Adipose tissue (tissue), 3 donors: ENCODE data around the gene TRIM7. TPM values are rescaled to one million over a fixed set of nuclear protein-coding genes. Genes with fewer than 3 reads are reported as not detected.
A peak's percentile ranks its signal among the peaks of the same experiment; 100 is the strongest.

Experiments
- H3K27ac ChIP-seq: one replicate; pipeline ENCODE4 v1.5.1; 2013; ENCODE audit warnings: low read depth, low read length
- WGBS, 3 donors: extraction: QIAGEN DNeasy Blood & Tissue Kit; methylation state at CpG; one replicate each; pipeline ENCODE4 v1.1.7; 2013; 5-methylcytosine and 5-hydroxymethylcytosine counted together
- polyA plus RNA-seq, 3 donors: library from polyadenylated mRNA; stranded (reverse); fragments of 200-250 nt; gene quantifications; one replicate each; pipeline ENCODE4 v1.2.3, GENCODE V29; 2013
- donor health status: healthy with polysubstance abuse.
- donor health status: Bipolar disorder and iron deficiency.
- donor health status: healthy.

Gene TRIM7
- polyA plus RNA-seq, 3 donors = 1.1 to 8.9 (median 3.3) TPM

GRCh38 chr5:181234455-181235306, 29.7 kb upstream of the TRIM7 start:
- WGBS, 3 donors = 87 to 92% (median 88%) methylated on average over 20 to 22 of the region's 22 CpGs
- H3K27ac ChIP-seq = no peak overlapping the region

GRCh38 chr5:181233801-181234454, 28.9 kb upstream of the TRIM7 start:
- H3K27ac ChIP-seq = no peak overlapping the region
- WGBS, 3 donors = 89 to 90% (median 89%) methylated on average over 15 to 24 of the region's 24 CpGs

DNA sequence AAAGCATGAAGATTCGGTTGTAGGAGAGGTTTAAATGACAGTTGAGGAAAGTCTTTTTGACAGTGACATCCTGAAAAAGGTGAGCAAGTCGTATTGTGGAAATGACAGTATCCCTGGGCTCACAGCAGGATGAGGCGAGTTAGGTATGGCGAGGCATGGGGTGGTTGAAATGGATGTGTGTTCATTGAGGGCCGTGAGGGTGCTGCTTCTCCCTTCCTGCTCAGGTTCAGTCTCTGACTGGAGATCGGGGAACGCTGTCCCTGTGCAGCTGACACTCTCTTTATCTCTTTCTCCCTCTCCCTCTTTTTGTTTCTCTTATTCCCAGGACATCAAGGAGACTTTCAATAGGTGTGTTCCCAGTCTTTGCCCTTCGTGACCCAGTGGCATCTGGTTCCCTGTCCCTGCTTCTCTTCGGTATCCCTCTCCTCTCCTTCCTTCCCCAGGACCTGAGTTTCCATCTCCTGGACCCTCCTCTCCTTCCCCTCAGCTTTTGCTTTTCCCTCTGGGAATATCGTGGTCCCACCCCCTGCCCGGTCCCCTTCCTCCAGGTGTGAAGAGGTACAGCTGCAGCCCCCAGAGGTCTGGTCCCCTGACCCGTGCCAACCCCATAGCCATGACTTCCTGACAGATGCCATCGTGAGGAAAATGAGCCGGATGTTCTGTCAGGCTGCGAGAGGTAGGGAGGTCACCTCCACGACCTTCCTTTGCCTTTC, 28.2 kb upstream of the TRIM7 start:
- H3K27ac ChIP-seq = no peak overlapping the region
- 76 to 83% (median 77%) methylated on average over 16 of the region's 16 CpGs for WGBS, 3 donors

DNA sequence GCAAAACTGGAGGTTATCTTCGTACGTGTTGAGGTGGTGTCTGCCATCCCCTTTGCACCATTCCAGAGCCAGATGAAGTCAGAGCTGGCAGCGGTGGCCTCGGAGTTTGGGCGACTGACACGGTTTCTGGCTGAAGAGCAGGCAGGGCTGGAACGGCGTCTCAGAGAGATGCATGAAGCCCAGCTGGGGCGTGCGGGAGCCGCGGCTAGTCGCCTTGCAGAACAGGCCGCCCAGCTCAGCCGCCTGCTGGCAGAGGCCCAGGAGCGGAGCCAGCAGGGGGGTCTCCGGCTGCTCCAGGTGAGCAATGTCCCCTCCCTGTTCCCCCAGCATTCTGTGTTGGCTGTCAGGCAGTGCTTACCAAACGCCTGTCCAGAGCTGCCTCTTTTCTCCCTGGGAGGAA, 27.6 kb upstream of the TRIM7 start:
- no peak overlapping the region for H3K27ac ChIP-seq
- 79 to 89% (median 80%) methylated on average over 18 of the region's 18 CpGs for WGBS, 3 donors

GRCh38 chr5:181231432-181231831, 26.4 kb upstream of the TRIM7 start:
- 83 to 90% (median 87%) methylated on average over 5 to 7 of the region's 7 CpGs for WGBS, 3 donors
- H3K27ac ChIP-seq = no peak overlapping the region

- WGBS, 3 donors = 80 to 88% (median 83%) methylated on average over 6 of the region's 6 CpGs
- H3K27ac ChIP-seq = no peak overlapping the region
Measured at GRCh38 chr5:181230551-181230950, 25.6 kb upstream of the TRIM7 start.

GRCh38 chr5:181229996-181230395, 25.0 kb upstream of the TRIM7 start:
- H3K27ac ChIP-seq = no peak overlapping the region
- WGBS, 3 donors = 87 to 97% (median 95%) methylated on average over 12 to 13 of the region's 13 CpGs

DNA sequence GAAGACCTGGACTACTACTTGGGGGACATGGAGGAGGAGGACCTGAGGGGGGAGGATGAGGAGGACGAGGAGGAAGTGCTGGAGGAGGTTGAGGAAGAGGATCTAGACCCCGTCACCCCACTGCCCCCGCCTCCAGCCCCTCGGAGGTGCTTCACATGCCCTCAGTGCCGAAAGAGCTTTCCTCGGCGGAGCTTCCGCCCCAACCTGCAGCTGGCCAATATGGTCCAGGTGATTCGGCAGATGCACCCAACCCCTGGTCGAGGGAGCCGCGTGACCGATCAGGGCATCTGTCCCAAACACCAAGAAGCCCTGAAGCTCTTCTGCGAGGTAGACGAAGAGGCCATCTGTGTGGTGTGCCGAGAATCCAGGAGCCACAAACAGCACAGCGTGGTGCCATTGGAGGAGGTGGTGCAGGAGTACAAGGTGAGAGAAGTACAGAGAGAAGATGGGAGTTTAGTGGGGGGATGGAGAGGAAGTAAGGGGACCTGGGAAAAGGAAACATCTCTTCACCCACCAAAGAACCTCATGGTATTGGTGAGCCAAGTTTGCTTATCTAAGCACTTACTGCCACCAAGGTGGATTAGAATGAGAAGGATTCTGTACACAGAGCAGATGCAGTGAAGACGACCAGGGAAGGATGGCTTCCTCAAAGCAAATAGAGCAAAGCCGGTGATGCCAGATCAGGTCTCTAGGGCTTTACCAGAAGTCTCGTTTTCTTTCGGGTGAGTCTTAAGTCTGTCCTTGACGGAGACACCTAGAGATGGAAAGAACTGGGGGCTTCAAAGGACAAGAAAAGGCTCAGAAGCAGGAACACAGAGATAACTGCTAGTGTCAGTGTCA, 19.6 kb upstream of the TRIM7 start:
- 62 to 69% (median 63%) methylated on average over 22 of the region's 22 CpGs for WGBS, 3 donors
- no peak overlapping the region for H3K27ac ChIP-seq

DNA sequence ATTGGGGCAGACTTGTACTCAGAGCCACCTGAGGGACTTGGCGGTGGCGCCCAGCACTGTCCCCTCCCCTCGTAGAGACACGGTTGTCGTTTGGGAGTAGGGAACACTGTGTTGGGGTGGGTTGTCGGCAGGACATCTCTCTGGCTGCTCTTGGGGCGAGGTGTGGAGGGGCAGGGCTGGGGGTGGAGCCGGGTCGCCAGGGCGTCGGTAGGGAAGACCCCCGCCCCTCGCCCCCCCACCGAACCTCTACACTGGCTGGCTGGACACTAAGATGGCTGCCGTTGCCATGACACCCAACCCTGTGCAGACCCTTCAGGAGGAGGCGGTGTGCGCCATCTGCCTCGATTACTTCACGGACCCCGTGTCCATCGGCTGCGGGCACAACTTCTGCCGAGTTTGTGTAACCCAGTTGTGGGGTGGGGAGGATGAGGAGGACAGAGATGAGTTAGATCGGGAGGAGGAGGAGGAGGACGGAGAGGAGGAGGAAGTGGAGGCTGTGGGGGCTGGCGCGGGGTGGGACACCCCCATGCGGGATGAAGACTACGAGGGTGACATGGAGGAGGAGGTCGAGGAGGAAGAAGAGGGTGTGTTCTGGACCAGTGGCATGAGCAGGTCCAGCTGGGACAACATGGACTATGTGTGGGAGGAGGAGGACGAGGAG, 18.9 kb upstream of the TRIM7 start:
- peak overlapping the region; percentile 81 for H3K27ac ChIP-seq
- WGBS, 3 donors = 1 to 2% (median 1%) methylated on average over 27 to 31 of the region's 31 CpGs

GRCh38 chr5:181223058-181223728, 18.2 kb upstream of the TRIM7 start, which contains the start of gene TRIM41:
TSS of gene TRIM41 (plus strand) at chr5:181223281. CDS start at chr5:181224000, 719 bp downstream.
- 0 to 1% (median 1%) methylated on average over 59 of the region's 59 CpGs for WGBS, 3 donors
- peak within 1 kb of the TSS; percentile 81 for H3K27ac ChIP-seq

GRCh38 chr5:181222630-181223057, 17.6 kb upstream of the TRIM7 start:
- H3K27ac ChIP-seq = peak overlapping the region; percentile 81
- WGBS, 3 donors = 0% methylated on average over 18 of the region's 18 CpGs

GRCh38 chr5:181221792-181222629, 17.0 kb upstream of the TRIM7 start:
- no peak overlapping the region for H3K27ac ChIP-seq
- 3 to 7% (median 5%) methylated on average over 50 of the region's 50 CpGs for WGBS, 3 donors

GRCh38 chr5:181221105-181221791, 16.3 kb upstream of the TRIM7 start:
- 49 to 69% (median 61%) methylated on average over 27 of the region's 27 CpGs for WGBS, 3 donors

DNA sequence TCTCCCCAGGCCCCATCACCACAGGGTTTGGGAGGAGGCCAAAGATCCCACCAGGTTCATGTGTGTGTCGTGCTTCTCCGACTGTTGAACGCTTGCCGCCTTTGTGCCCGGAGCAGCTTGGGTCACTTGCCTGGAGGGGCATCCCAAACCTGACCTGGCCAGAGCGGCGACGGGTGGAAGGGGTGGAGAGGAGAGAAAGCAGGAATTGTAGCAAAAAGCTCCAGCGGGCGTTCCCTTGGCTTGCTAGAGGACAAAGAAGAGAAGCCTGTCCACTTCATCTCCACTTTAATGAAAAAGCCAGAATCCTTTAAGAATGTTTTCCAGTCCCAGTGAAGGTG, 15.2 kb upstream of the TRIM7 start:
- 88 to 95% (median 91%) methylated on average over 10 of the region's 10 CpGs for WGBS, 3 donors
- H3K27ac ChIP-seq = no peak overlapping the region

More at GRCh38 chr5:181221105-181221791, 16.3 kb upstream of the TRIM7 start:
- no peak overlapping the region for H3K27ac ChIP-seq

DNA sequence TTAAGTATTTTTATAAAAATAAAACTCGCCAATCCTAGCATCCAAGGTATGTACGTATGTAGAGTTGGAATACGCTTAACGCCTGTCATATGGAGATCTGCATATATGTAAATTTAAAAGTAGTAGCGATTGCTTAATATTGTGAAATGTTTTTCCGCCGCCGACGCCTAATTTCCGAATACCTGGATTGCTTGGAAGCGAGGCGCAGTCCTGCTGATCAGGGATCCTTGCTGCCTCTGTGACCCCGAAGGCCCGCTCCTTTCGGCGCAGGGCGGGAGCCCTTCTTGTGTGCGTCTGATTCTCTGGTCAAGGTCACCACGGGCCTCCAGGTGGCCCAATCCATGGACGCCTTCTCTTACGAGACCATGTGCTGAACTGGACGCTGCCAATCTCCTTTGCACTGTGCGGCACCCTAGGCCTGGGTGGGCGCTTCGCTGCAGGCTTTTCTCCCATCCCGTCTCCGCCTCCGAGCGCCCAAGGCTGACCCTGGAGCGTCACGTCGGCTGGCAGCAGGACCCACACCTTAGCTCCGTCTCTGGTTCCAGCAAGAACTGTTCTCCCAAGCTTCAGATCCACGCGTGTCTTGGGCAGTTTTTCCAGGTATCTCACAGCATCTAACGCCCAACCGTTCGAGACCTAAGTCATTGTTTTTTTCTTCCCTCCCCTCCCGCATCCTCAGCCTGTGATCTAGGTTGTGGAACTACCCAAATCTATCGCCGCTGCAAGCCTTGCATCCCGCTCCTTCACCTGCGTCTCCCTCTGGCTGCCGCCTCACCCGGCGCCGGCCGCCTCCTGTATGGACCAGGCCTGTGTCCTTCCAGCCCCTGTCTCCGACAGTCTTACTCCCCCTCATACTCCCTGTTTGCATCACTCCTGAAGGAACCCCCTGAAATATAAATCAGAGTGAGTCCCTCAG, 14.5 kb upstream of the TRIM7 start:
- 64 to 80% (median 74%) methylated on average over 49 of the region's 49 CpGs for WGBS, 3 donors
- no peak overlapping the region for H3K27ac ChIP-seq
